HL-60 (cell line): ENCODE results near the gene LRRN2.

Source experiments
- DNase-seq, 2 experiments: peaks; one replicate each; pipeline ENCODE4 v3.0.0-alpha.2; 2010 to 2020; ENCODE audit warnings: low read depth in 1 of 2, low spot score in 1 of 2
- H3K27ac ChIP-seq: fragments of 250-450 bp; sonication (Bioruptor Pico); replicated peaks from 2 replicates; pipeline ENCODE4 v1.5.1; 2020; ENCODE audit warnings: mild to moderate bottlenecking, moderate library complexity
- H3K27me3 ChIP-seq: fragments of 250-450 bp; sonication (Bioruptor Pico); 2 replicates; pipeline ENCODE4 v1.5.1; 2021; ENCODE audit warnings: mild to moderate bottlenecking, moderate library complexity; ENCODE audit not compliant: insufficient read depth, poor library complexity, severe bottlenecking
- H3K4me3 ChIP-seq: replicated peaks from 2 replicates; pipeline ENCODE4 v1.5.1; 2011; ENCODE audit warnings: mild to moderate bottlenecking, control low read depth, low read length; ENCODE audit not compliant: insufficient read depth
- GABPA ChIP-seq: IDR thresholded peaks from 2 replicates; pipeline ENCODE4 v1.6.1; 2012; ENCODE audit warnings: low read depth
- POLR2AphosphoS5 ChIP-seq: IDR thresholded peaks from 2 replicates; pipeline ENCODE4 v1.6.1; 2012; ENCODE audit warnings: low read depth
- REST ChIP-seq: IDR thresholded peaks from 2 replicates; pipeline ENCODE4 v1.6.1; 2012; ENCODE audit warnings: low read depth; ENCODE audit not compliant: insufficient replicate concordance
- SPI1 ChIP-seq: IDR thresholded peaks from 2 replicates; pipeline ENCODE4 v1.6.1; 2012; ENCODE audit warnings: low read depth, mild to moderate bottlenecking, borderline replicate concordance
- TF ChIP-seq, protein P1 (sequence below): IDR thresholded peaks from one replicate; pipeline ENCODE4 v1.5.1; 2011; ENCODE audit warnings: low read length, control low read depth, inconsistent platforms; ENCODE audit not compliant: insufficient read depth

Gene LRRN2

DNA sequence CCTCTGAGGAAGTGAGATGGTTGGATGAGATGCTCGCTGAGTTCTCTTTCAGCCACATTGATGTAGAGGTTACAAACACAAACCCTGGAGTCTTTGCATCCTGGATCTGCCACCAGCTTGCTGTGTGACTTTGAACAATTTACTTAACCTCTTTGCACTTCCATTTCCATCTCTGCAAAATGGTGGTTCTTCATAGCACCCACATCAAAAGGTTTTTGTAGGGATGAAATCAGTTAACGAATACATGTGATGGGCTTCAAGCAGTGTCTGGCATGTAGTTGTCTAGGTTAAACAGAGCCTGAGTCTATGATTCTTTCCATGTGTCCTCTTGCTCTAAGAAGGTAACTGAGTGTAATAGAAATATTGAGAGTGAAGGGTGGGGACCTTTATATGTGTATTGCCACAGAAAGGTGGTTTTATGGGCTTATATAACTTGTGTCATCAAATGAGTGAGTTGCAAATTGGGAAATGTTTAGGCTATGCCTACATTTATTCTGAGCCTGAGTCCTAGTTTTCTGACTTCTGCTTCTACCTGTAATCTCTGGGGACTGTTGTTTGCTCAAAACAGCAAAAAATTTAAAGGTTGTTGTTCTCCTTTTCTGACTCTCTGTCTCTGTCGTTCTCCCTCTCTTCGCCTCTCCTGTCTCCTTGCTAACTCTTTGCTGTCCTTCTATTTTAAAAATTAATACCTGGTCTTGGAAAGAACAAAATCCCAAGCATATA, 27.3 kb upstream of the LRRN2 start:
- Histone ChIP-seq H3K27ac (no peak overlapping the region), H3K4me3 (no peak overlapping the region), H3K27me3 (peaks cover 21% of the 10 kb centered on the region)
- no peak for DNase-seq
- TF ChIP-seq SPI1, result no peak
- TF ChIP-seq POLR2AphosphoS5, result no peak

DNA sequence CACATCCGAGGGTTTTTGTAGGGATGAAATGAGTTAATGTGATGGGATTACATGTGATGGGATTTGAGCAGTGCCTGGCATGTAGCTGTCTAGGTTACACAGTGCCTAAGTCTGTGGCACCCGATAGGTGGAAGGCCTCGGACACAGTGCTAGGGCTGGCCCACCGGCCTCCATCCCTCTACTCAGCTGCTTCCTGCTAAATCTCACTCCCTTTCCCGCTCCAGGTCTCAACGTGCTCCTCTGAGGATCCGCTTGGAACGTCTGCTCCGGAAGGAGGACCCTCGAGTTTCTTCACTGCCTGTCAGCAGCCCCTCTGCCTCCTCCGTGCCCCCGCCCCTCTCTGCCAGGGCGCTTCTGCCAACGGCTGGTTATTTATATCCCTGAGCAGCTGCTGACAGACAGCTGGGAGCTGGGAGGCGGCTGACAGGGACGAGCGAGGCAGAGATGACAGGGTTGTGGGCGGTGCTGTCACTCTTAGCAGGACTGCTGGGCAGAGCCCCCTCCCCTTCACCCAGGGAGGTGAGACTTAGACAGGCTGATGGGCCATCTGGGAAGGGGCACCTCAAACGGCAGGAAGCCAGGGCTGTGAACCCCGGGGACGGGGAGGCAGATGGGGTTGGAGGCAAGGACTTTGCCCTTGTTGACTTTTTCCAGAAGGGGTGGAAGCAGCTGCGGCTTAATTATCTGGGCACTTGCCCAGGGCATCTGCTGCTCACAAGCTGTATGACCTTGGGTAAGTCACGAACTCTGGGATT, 26.6 kb upstream of the LRRN2 start:
- TF ChIP-seq REST (no peak), GABPA (no peak), SPI1 (no peak)
- TF ChIP-seq, protein P1, sequence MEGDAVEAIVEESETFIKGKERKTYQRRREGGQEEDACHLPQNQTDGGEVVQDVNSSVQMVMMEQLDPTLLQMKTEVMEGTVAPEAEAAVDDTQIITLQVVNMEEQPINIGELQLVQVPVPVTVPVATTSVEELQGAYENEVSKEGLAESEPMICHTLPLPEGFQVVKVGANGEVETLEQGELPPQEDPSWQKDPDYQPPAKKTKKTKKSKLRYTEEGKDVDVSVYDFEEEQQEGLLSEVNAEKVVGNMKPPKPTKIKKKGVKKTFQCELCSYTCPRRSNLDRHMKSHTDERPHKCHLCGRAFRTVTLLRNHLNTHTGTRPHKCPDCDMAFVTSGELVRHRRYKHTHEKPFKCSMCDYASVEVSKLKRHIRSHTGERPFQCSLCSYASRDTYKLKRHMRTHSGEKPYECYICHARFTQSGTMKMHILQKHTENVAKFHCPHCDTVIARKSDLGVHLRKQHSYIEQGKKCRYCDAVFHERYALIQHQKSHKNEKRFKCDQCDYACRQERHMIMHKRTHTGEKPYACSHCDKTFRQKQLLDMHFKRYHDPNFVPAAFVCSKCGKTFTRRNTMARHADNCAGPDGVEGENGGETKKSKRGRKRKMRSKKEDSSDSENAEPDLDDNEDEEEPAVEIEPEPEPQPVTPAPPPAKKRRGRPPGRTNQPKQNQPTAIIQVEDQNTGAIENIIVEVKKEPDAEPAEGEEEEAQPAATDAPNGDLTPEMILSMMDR, result no peak
- no peak for DNase-seq
- no peak overlapping the region for H3K4me3 ChIP-seq
- H3K27ac ChIP-seq, result no peak overlapping the region
- peaks cover 21% of the 10 kb centered on the region for H3K27me3 ChIP-seq

DNA sequence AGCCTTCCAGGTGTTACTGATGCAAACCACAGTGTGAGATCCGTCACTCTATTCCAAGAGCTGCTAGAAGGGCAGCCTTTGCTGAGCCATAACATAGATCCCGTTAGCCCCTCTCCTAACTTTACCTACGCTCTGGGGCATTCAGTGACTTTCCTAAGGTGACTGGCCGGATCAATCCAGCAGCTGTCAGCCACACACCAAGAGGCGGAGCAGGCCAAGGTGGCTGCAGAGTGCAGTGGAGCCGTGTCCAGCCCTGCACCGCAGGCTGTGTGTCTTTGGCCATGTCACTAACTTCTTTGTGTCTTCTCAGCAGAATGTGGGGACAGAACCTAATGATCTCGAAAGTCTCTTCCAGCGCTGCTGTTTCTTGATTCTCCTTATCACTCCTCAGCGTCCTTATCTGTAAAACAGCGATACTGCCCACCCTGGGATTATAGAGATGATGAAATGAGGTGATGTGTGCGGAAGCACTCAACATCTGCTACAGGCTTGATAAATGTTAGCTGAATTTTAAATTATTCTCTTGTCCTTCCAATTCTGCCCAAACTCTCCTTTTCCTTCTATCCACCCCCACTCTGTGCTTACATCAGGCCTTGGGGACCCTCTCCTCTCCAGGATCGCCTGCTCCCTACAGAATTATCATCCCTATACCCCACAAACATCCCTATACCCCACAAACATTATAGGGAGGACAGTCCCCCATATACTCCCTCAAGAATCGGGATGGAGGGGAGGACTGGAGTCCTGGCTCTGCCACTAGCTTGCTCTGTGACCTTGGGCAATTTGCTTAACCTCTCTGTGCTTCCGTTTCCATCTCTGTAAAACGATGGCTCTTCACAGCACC, 25.8 kb upstream of the LRRN2 start:
- Histone ChIP-seq H3K4me3 (no peak overlapping the region), H3K27ac (no peak overlapping the region), H3K27me3 (peaks cover 21% of the 10 kb centered on the region)
- DNase-seq, result no peak
- TF ChIP-seq, protein P1, result no peak
- TF ChIP-seq SPI1, result no peak
- TF ChIP-seq GABPA, result no peak
- TF ChIP-seq POLR2AphosphoS5, result no peak
- no peak for TF ChIP-seq REST
